ENCODE data around the gene PRPH2. TPM values are rescaled to one million over a fixed set of nuclear protein-coding genes. Genes with fewer than 3 reads are reported as not detected.
"Not testable (repeated sequence)": the region's sequence is repeated elsewhere in the genome, so short reads cannot be mapped to it uniquely, and the experiment has no call there.

Gene PRPH2
- total and polyA plus RNA-seq, 3 experiments from 2014 or later, result 0.07 to 0.15 TPM; not detected in 1

DNA sequence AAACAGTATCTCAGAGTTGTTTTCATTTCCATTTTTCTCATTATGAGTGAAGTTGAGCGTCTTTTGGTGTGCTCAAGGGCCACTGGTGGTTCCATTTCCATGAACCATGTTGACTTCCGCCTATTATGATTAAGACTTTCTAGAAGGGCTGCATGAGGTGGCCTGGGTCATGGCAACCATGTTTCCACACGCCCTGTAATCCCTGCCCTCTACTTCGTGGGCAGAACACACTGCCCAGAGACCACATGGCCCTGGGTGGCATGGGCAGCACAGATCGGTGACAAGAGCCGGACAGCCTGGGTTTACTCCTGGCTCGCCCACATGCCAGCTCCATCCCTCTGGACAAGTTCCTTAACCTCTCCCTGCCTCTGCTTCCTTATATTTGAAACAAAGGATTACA, 14.8 kb downstream of the PRPH2 start:
- Mint-ChIP-seq H3K9me3 (peaks cover 0 to 4% (median 0%) of the 10 kb centered on the region in 5 donors), H3K27me3 (peaks cover 1 to 5% of the 10 kb centered on the region in 2 donors), H3K4me1 (no peaks in the 10 kb centered on the region), H3K27ac (no peak overlapping the region), H3K4me3 (no peak overlapping the region), H3K36me3 (peaks cover 0 to 5% (median 0%) of the 10 kb centered on the region in 3 donors)
- Histone ChIP-seq H3K4me1 (ENCODE audit: insufficient read depth, low read length) (no peaks in the 10 kb centered on the region), H3K27me3 (ENCODE audit: insufficient read depth, low read length, poor library complexity, severe bottlenecking) (no peaks in the 10 kb centered on the region), H3K27ac (ENCODE audit: low read depth, low read length) (no peak overlapping the region), H3K4me3 (ENCODE audit: low read length) (no peak overlapping the region), H3K9me3 (ENCODE audit: low read length) (no peaks in the 10 kb centered on the region), H3K36me3 (ENCODE audit: insufficient read depth, low read length) (no peaks in the 10 kb centered on the region)
- CTCF ChIA-PET, result interaction anchor here (1.0 kb wide), 1 partner anchor 18 kb away, joined by 5 read pairs; no protein-coding TSS in a partner anchor
- POLR2A ChIA-PET, result no interaction called here
- DNase-seq, result no peak

- peaks cover 0 to 5% of the 10 kb centered on the region in 2 donors for H3K27me3 Mint-ChIP-seq
- H3K4me3 Mint-ChIP-seq, result no peak overlapping the region
- ChIA-PET POLR2A (no interaction called here), CTCF (no interaction called here)
- no peak overlapping the region for H3K27ac Mint-ChIP-seq
- Histone ChIP-seq H3K27me3 (ENCODE audit: insufficient read depth, low read length, poor library complexity, severe bottlenecking) (no peaks in the 10 kb centered on the region), H3K4me3 (ENCODE audit: low read length) (no peak overlapping the region), H3K27ac (ENCODE audit: low read depth, low read length) (no peak overlapping the region), H3K4me1 (ENCODE audit: insufficient read depth, low read length) (no peaks in the 10 kb centered on the region), H3K9me3 (ENCODE audit: low read length) (no peaks in the 10 kb centered on the region), H3K36me3 (ENCODE audit: insufficient read depth, low read length) (no peaks in the 10 kb centered on the region)
- H3K9me3 Mint-ChIP-seq, result no peaks in the 10 kb centered on the region
- no peaks in the 10 kb centered on the region for H3K4me1 Mint-ChIP-seq
- DNase-seq, result no peak
- no peaks in the 10 kb centered on the region for H3K36me3 Mint-ChIP-seq
These were observed 17.4 kb downstream of the PRPH2 start for GRCh38 chr6:42704937-42705374.

GRCh38 chr6:42704251-42704936, 18.0 kb downstream of the PRPH2 start:
- DNase-seq, result no peak
- Histone ChIP-seq H3K4me3 (ENCODE audit: low read length) (no peak overlapping the region), H3K27me3 (ENCODE audit: insufficient read depth, low read length, poor library complexity, severe bottlenecking) (no peaks in the 10 kb centered on the region), H3K36me3 (ENCODE audit: insufficient read depth, low read length) (no peaks in the 10 kb centered on the region), H3K4me1 (ENCODE audit: insufficient read depth, low read length) (no peaks in the 10 kb centered on the region), H3K9me3 (ENCODE audit: low read length) (no peaks in the 10 kb centered on the region), H3K27ac (ENCODE audit: low read depth, low read length) (no peak overlapping the region)
- Mint-ChIP-seq H3K4me1 (no peaks in the 10 kb centered on the region), H3K27me3 (peaks cover 0 to 5% of the 10 kb centered on the region in 2 donors), H3K27ac (no peak overlapping the region), H3K36me3 (no peaks in the 10 kb centered on the region), H3K4me3 (no peak overlapping the region), H3K9me3 (no peaks in the 10 kb centered on the region)
- ChIA-PET CTCF (interaction anchor here (1.1 kb wide), 1 partner anchor 42 kb away, joined by 3 read pairs; no protein-coding TSS in a partner anchor), POLR2A (interaction anchor here (0.6 kb wide), 1 partner anchor 79 kb away, joined by 4 read pairs; no protein-coding TSS in a partner anchor)

GRCh38 chr6:42702786-42703185, 19.6 kb downstream of the PRPH2 start:
- H3K9me3 ChIP-seq (ENCODE audit: low read length); CTCF ChIA-PET: not testable (repeated sequence)

GRCh38 chr6:42702200-42702599, 20.2 kb downstream of the PRPH2 start:
- CTCF ChIA-PET, result interaction anchor here (1.4 kb wide), 1 partner anchor 10 kb away, joined by 4 read pairs; no protein-coding TSS in a partner anchor
- Histone ChIP-seq H3K27ac (ENCODE audit: low read depth, low read length) (no peak overlapping the region), H3K4me1 (ENCODE audit: insufficient read depth, low read length) (no peaks in the 10 kb centered on the region), H3K27me3 (ENCODE audit: insufficient read depth, low read length, poor library complexity, severe bottlenecking) (no peaks in the 10 kb centered on the region), H3K4me3 (ENCODE audit: low read length) (no peak overlapping the region), H3K36me3 (ENCODE audit: insufficient read depth, low read length) (no peaks in the 10 kb centered on the region), H3K9me3 (ENCODE audit: low read length) (no peaks in the 10 kb centered on the region)
- Mint-ChIP-seq H3K27me3 (no peaks in the 10 kb centered on the region), H3K9me3 (no peaks in the 10 kb centered on the region), H3K4me3 (no peak overlapping the region), H3K36me3 (no peaks in the 10 kb centered on the region), H3K4me1 (no peaks in the 10 kb centered on the region), H3K27ac (no peak overlapping the region)
- POLR2A ChIA-PET, result interaction anchor here (0.7 kb wide), 1 partner anchor 17 kb away, joined by 5 read pairs; no protein-coding TSS in a partner anchor
- no peak for DNase-seq

More at GRCh38 chr6:42702786-42703185, 19.6 kb downstream of the PRPH2 start:
- H3K4me1 Mint-ChIP-seq; H3K27ac Mint-ChIP-seq; POLR2A ChIA-PET; H3K4me3 Mint-ChIP-seq; H3K27me3 ChIP-seq (ENCODE audit: insufficient read depth, low read length, poor library complexity, severe bottlenecking); H3K27ac ChIP-seq (ENCODE audit: low read depth, low read length); H3K4me1 ChIP-seq (ENCODE audit: insufficient read depth, low read length); H3K36me3 ChIP-seq (ENCODE audit: insufficient read depth, low read length); H3K9me3 Mint-ChIP-seq; DNase-seq; H3K4me3 ChIP-seq (ENCODE audit: low read length); H3K27me3 Mint-ChIP-seq; H3K36me3 Mint-ChIP-seq: not testable (repeated sequence)

DNA sequence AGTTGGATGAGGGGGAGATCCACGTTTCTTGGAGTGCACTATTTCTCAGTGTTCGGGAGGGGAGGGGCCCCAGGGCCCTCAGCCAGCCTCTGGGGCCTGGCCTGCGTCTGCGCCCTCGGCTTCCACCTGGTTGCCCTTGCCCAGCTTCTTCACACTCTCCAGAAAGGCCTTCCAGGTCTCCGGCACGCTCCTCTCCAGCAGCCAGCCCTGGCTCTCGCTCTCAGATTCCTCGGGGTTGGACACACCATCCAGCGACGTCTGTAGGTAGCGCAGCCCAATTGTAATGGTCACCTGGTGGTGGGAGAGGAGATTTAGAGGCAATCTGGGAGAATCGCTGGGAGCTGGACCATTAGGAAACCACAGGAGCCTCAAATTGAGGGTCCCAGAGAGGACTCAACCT, 24.2 kb downstream of the PRPH2 start:
- Mint-ChIP-seq H3K36me3 (peaks cover 0 to 20% (median 0%) of the 10 kb centered on the region in 3 donors), H3K27ac (peak overlapping the region in 4 of 8 donors; percentile 36 to 80 (median 47)), H3K4me1 (peaks cover 15 to 19% (median 19%) of the 10 kb centered on the region in 3 donors), H3K4me3 (no peak overlapping the region), H3K9me3 (no peaks in the 10 kb centered on the region), H3K27me3 (no peaks in the 10 kb centered on the region)
- CTCF ChIA-PET, result interaction anchor here (0.9 kb wide), 1 partner anchor 10 kb away, joined by 3 read pairs; no protein-coding TSS in a partner anchor
- Histone ChIP-seq H3K4me1 (ENCODE audit: insufficient read depth, low read length) (peaks cover 11% of the 10 kb centered on the region), H3K27me3 (ENCODE audit: insufficient read depth, low read length, poor library complexity, severe bottlenecking) (no peaks in the 10 kb centered on the region), H3K36me3 (ENCODE audit: insufficient read depth, low read length) (no peaks in the 10 kb centered on the region), H3K4me3 (ENCODE audit: low read length) (no peak overlapping the region), H3K9me3 (ENCODE audit: low read length) (no peaks in the 10 kb centered on the region), H3K27ac (ENCODE audit: low read depth, low read length) (no peak overlapping the region)
- no peak for DNase-seq
- POLR2A ChIA-PET, result no interaction called here

DNA sequence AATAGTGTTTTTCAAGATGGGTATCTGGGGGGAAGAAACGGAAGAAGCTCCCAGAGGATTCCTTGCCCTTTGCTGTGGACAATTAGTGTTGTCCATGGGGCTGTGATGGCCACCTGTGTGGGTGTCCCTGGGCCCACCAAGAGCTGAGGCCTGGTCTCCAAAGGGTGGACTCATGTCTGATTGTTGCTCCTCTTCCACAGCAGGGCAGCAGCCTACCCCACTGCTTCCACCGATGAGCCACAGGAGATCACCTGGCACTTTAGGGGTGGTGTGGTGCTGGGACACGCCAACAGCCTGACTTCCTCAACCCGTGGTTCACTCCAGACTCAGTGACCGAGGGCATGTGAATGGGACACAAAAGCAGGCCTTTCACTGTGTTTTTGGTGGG, 25.1 kb downstream of the PRPH2 start:
- H3K9me3 ChIP-seq (ENCODE audit: low read length), result no peaks in the 10 kb centered on the region
- Mint-ChIP-seq H3K36me3 (peaks cover 0 to 30% (median 0%) of the 10 kb centered on the region in 3 donors), H3K27ac (peak overlapping the region in 2 of 8 donors; percentile 26 to 32), H3K4me3 (no peak overlapping the region), H3K9me3 (no peaks in the 10 kb centered on the region), H3K4me1 (peaks cover 20 to 29% (median 28%) of the 10 kb centered on the region in 3 donors), H3K27me3 (no peaks in the 10 kb centered on the region)
- CTCF ChIA-PET, result interaction anchor here (1.0 to 2.0 kb wide), 3 partner anchors 29 to 49 kb away, joined by 3 to 7 read pairs (median 3); no protein-coding TSS in a partner anchor
- peaks cover 17% of the 10 kb centered on the region for H3K4me1 ChIP-seq (ENCODE audit: insufficient read depth, low read length)
- DNase-seq, result no peak
- H3K27ac ChIP-seq (ENCODE audit: low read depth, low read length), result no peak overlapping the region
- H3K4me3 ChIP-seq (ENCODE audit: low read length), result no peak overlapping the region
- POLR2A ChIA-PET, result no interaction called here
- no peaks in the 10 kb centered on the region for H3K27me3 ChIP-seq (ENCODE audit: insufficient read depth, low read length, poor library complexity, severe bottlenecking)
- H3K36me3 ChIP-seq (ENCODE audit: insufficient read depth, low read length), result no peaks in the 10 kb centered on the region

DNA sequence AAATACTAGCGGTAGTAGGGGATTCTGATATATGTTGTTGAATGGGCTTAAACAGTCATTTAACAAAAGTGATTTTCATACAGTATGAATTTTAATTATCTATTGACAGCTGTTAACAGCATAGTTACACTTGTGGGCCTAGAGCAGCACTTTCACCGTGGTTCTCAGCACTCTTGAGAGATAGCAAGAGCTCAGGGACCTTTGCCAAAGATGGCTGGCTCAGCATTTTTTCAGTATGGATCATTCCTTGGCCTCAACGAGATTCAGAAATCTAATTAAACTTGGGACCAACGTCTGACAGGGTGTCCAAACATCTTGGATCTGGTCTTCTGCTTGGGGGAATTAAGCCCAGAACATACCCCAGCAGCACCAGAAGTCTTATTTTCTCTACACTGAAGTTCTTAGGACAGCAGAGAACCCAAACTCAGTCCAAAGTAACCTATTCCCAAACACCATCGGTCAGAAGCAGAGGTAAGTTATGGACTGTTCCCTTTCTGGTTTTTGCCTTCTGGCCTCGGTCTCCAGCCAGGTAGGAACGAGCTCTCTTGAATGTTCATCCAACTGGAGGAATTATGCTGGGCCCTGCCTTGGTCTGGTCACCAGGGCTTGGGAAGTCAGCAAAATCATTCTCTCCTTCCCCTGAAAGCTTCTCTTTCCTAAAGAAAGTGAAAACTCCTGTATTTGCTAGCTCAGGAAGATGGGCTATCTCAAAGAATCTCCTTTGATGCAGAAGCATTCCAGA, 25.7 kb downstream of the PRPH2 start:
- no peaks in the 10 kb centered on the region for H3K36me3 ChIP-seq (ENCODE audit: insufficient read depth, low read length)
- H3K4me1 ChIP-seq (ENCODE audit: insufficient read depth, low read length), result peaks cover 17% of the 10 kb centered on the region
- no peaks in the 10 kb centered on the region for H3K27me3 Mint-ChIP-seq
- no peak for DNase-seq
- ChIA-PET POLR2A (no interaction called here), CTCF (interaction anchor here (1.0 to 2.0 kb wide), 4 partner anchors 29 to 50 kb away, joined by 3 to 7 read pairs (median 4); no protein-coding TSS in a partner anchor)
- no peak overlapping the region for H3K27ac ChIP-seq (ENCODE audit: low read depth, low read length)
- peaks cover 0 to 35% (median 0%) of the 10 kb centered on the region in 3 donors for H3K36me3 Mint-ChIP-seq
- peaks cover 20 to 29% (median 29%) of the 10 kb centered on the region in 3 donors for H3K4me1 Mint-ChIP-seq
- no peaks in the 10 kb centered on the region for H3K27me3 ChIP-seq (ENCODE audit: insufficient read depth, low read length, poor library complexity, severe bottlenecking)
- no peak overlapping the region for H3K4me3 Mint-ChIP-seq
- H3K4me3 ChIP-seq (ENCODE audit: low read length), result no peak overlapping the region
- H3K27ac Mint-ChIP-seq, result peak overlapping the region in 2 of 8 donors; percentile 26 to 42
- H3K9me3 Mint-ChIP-seq, result no peaks in the 10 kb centered on the region
- H3K9me3 ChIP-seq (ENCODE audit: low read length), result no peaks in the 10 kb centered on the region
